ENCODE results near the gene AMIGO2. TPM values are rescaled to one million over a fixed set of nuclear protein-coding genes. Genes with fewer than 3 reads are reported as not detected.
A peak's percentile ranks its signal among the peaks of the same experiment; 100 is the strongest.

AMIGO2 gene
- 3.5 and 3.8 TPM in 2 replicates for total RNA-seq (2014; rRNA removed; shearing (Covaris generic))
- polyA plus RNA-seq (2016; fragmentation: Nextera tagmentation; extraction: Ambion mirVana), result 1.8 and 2.1 TPM in 2 replicates
- long read RNA-seq, partial matches to known transcripts, result 0 of 1 reads
- long read RNA-seq, other reads (novel, unspliced or antisense), result 1 of 1 reads

GRCh38 chr12:47079468-47079980 is at the start of gene AMIGO2, which contains the start of gene PCED1B:
TSS of gene AMIGO2 (minus strand) at chr12:47079959. CDS start at chr12:47079002, 957 bp downstream.
TSS of gene PCED1B (plus strand) at chr12:47079621. CDS start at chr12:47235064, 155,443 bp downstream.
- peak; percentile 77 for ATAC-seq
- Histone ChIP-seq H4K20me1 (replicated peaks; ENCODE audit: insufficient read depth) (no peaks in the 10 kb centered on the region), H3F3A (replicated peaks; ENCODE audit: low read depth) (no peaks in the 10 kb centered on the region), H3K27ac (ENCODE audit: low read depth) (no peak within 1 kb of the TSS), H3K4me2 (peak within 1 kb of the TSS; percentile 95), H2AFZ (peak within 1 kb of the TSS; percentile 98), H3K27me3 (ENCODE audit: insufficient read depth) (peaks cover 36% of the 10 kb centered on the region), H3K79me2 (replicated peaks; ENCODE audit: insufficient read depth) (no peaks in the 10 kb centered on the region), H3K4me3 (peak within 1 kb of the TSS; percentile 85), H3K36me3 (ENCODE audit: insufficient read depth) (no peaks in the 10 kb centered on the region), H3K4me1 (ENCODE audit: insufficient read depth) (peaks cover 16% of the 10 kb centered on the region), H3K9me2 (ENCODE audit: insufficient read depth) (no peaks in the 10 kb centered on the region)
- H3K27me3 Mint-ChIP-seq (ENCODE audit: insufficient read depth, low read depth, poor library complexity), result peaks cover 21% of the 10 kb centered on the region
- H3K27ac Mint-ChIP-seq, result no peak within 1 kb of the TSS; the same call in 1 of the 2 replicates
- TF ChIP-seq EZH2 (IDR thresholded peaks at IDR 0.05; ENCODE audit: low read depth, unreplicated experiment) (peak; percentile 30), CTCF (conservative IDR thresholded peaks at IDR 0.05; ENCODE audit: low read depth in 2 of 2) (peak in 1 of 2 experiments; percentile 48; a peak in 2 of 4 replicates), ETS1 (IDR thresholded peaks at IDR 0.05) (no peak)
- H3K36me3 Mint-ChIP-seq (ENCODE audit: low read depth), result no peaks in the 10 kb centered on the region
- peak; percentile 74 for DNase-seq (ENCODE audit: low spot score)
- H3K9me3 Mint-ChIP-seq, result no peaks in the 10 kb centered on the region
- H3K4me1 Mint-ChIP-seq, result peaks cover 44% of the 10 kb centered on the region
- peak within 1 kb of the TSS; percentile 87 for H3K4me3 Mint-ChIP-seq

- H3K79me2 ChIP-seq (replicated peaks; ENCODE audit: insufficient read depth), result no peaks in the 10 kb centered on the region
- H3K4me2 ChIP-seq, result no peak overlapping the region
- no peaks in the 10 kb centered on the region for H3K36me3 ChIP-seq (ENCODE audit: insufficient read depth)
- H3K27ac Mint-ChIP-seq, result no peak overlapping the region
- TF ChIP-seq EZH2phosphoT487 (IDR thresholded peaks at IDR 0.05; ENCODE audit: unreplicated experiment) (no peak), NANOG (IDR thresholded peaks at IDR 0.05; ENCODE audit: borderline replicate concordance) (no peak), ZNF114 (CRISPR knock-in tag; IDR thresholded peaks at IDR 0.05) (no peak), ETS1 (IDR thresholded peaks at IDR 0.05) (no peak), REST (IDR thresholded peaks at IDR 0.05; ENCODE audit: unreplicated experiment) (no peak), EZH2 (IDR thresholded peaks at IDR 0.05; ENCODE audit: low read depth, unreplicated experiment) (no peak), CTCF (conservative IDR thresholded peaks at IDR 0.05; ENCODE audit: low read depth in 2 of 2) (no peak), POLR2AphosphoS5 (IDR thresholded peaks at IDR 0.05; ENCODE audit: low read depth) (no peak), STAT1 (IDR thresholded peaks at IDR 0.05; ENCODE audit: unreplicated experiment) (no peak)
- H3K4me3 ChIP-seq, result no peak overlapping the region
- H3F3A ChIP-seq (replicated peaks; ENCODE audit: low read depth), result no peaks in the 10 kb centered on the region
- no peaks in the 10 kb centered on the region for H3K4me1 Mint-ChIP-seq
- DNase-seq (ENCODE audit: low spot score) (no peak), ATAC-seq (no peak)
- H2AFZ ChIP-seq, result no peak overlapping the region
- H3K36me3 Mint-ChIP-seq (ENCODE audit: low read depth), result no peaks in the 10 kb centered on the region
- no peak overlapping the region for H3K4me3 Mint-ChIP-seq
- H3K9me3 Mint-ChIP-seq, result no peaks in the 10 kb centered on the region
- no peaks in the 10 kb centered on the region for H3K27me3 ChIP-seq (ENCODE audit: insufficient read depth)
- no peaks in the 10 kb centered on the region for H3K9me2 ChIP-seq (ENCODE audit: insufficient read depth)
- H3K27me3 Mint-ChIP-seq (ENCODE audit: insufficient read depth, low read depth, poor library complexity), result no peaks in the 10 kb centered on the region
- no peak overlapping the region for H3K27ac ChIP-seq (ENCODE audit: low read depth)
- H3K4me1 ChIP-seq (ENCODE audit: insufficient read depth), result no peaks in the 10 kb centered on the region
- H4K20me1 ChIP-seq (replicated peaks; ENCODE audit: insufficient read depth), result no peaks in the 10 kb centered on the region
Measured at GRCh38 chr12:47126246-47126645, 46.5 kb upstream of the AMIGO2 start.
